Measurements from ENCODE around the gene LAMA4.
"Not testable (repeated sequence)": the region's sequence is repeated elsewhere in the genome, so short reads cannot be mapped to it uniquely, and the experiment has no call there.

LAMA4 gene

DNA sequence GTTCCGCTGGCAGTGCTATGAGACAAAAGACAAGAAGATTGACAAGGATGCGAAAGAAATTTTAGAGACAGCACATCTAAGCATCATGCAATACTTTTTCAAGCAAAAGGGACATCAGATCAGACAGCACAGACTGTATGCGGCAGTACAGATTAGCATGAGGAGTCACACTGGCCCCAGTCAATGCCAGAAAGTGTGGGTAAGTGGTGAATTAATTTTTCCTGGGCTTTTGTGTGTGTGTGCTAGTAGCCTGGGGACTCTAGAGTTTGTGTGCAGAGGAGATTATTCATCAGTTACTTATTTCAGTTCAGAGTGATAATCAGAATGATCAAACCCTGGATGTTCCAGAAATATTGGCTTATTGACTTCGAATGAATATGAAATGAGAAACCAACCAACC is 47.2 kb downstream of the LAMA4 start:
- no peak for DNase-seq

DNA sequence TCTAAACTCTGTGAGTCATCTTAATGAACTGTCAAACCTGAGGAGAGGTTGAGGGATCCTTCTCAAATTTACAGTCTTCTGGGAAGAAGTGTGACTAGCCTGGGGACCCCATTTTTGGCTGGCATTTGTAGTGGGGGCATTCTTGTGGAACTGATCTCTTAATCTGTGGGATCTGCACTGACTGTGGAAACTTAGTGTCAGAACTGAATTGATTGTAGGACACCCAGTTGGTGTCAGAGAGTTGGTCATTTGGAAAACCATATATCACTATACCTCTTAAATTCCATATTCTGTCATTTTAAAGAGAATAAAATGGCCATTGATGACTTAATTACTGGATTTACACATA is 48.3 kb downstream of the LAMA4 start:
- no peak for DNase-seq

DNA sequence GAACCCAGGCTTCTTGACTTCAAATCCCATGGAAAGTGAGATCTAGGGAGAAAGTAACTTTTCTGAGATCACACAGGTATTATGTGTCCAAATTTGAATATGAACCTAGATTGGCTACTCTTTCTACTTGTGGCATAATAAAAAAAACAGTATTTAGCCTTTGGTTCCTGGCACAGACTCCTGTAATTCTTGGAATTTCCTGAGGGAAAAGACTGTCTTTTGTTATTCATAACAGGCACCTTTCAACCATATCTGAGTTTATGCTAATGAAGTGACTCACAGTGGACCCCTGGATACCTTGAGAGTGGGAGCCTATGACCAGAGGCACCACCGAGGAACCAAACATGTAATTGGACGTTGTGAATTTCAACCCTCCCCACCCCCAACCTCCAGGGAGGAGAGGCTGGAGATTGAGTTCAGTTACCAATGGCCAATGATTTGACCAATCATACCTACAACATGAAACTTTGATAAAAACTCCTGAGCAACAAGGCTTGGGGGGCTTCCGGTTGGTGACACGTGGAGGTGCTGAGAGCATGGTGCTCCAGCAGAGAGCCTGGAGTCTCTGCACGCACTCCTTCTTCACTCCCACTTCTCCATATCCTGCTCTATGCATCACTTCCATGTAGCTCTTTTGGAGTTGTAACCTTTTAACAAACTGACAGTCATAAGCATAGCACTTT is 48.8 kb downstream of the LAMA4 start:
- no peak for DNase-seq

DNA sequence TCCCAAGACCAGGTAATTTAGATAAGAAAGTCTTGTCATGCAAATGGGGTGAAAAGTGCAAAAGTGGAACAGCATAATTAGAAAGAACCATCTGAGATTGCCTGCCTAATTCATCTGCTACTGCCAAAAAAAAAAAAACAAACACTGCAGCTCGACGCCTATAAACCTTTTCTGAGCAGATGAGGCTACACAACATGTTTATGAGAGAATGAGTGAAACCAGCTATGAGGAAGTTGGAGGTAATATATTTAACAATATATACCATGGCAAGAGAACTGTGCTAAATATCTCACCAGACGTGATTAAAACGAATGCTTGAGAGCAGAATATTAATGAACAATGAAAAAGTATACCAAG is 50.0 kb downstream of the LAMA4 start:
- DNase-seq = no peak

DNA sequence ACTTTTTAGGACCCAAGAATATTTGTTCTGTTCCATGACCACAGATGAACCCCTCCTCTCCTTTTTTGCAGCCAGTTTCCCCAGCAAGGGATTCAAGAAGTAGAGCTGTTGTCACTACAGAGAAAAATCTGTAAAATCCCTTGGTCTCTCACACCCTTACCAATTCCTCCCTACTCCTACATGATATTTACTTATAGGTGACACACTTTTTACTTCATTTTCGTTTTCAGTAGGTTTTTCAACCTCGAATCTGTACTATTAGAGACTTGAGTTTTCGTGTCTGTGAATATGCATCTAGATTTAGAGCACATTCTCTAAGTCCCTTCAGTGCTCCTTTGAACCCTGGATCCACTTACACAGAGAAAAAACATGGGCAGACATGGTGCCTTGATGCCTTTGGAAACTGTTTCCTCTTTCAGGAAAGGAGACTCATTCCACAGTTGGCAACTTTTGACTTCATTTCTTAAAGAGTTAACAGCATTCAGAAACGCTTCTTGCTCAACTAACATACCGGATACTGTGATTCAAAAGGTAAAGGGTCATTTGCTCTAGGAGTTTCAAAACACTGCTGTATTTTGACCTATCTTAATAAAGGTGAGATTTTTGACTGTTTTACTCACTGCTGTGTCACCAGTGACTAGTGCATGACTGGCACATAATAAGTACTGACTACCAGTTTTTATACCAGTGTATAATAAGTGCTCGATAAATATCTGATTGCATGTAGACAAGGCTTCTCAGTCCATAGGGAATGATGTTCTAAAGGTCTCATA is 50.6 kb downstream of the LAMA4 start:
- no peak for DNase-seq

DNA sequence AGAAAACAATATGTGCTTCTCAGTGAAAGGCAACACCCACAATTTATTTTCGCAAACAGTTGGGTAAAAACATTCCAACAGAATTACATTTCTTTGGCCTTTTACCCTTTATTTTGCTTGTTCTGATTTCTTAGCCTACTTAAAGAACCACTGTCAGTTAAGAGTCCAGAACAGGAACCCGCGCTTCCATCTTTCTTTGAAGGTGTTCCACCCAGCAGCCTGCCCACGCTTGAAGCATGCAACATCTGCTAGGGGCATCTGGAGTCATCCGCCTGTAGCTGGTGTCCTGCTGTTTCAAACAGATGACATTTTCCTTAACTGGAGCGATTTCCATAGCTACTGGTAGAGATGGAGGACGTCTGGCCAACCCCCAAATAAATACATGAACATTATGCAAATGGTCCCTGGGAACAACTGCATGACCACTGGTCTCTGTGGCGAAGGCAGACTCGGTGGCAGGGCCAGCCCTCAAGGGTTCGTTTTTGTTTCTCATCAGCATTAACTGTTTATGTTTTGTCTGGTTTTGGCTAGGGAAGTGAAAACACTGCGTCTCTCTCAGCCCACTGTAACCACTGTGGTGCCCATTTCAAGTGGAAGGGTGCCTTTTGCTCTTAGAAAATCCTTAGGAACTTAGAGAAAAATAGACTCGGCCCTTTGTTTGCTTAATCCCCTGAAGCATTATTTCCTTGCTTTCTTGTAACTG is 51.6 kb downstream of the LAMA4 start:
- DNase-seq = no peak

DNA sequence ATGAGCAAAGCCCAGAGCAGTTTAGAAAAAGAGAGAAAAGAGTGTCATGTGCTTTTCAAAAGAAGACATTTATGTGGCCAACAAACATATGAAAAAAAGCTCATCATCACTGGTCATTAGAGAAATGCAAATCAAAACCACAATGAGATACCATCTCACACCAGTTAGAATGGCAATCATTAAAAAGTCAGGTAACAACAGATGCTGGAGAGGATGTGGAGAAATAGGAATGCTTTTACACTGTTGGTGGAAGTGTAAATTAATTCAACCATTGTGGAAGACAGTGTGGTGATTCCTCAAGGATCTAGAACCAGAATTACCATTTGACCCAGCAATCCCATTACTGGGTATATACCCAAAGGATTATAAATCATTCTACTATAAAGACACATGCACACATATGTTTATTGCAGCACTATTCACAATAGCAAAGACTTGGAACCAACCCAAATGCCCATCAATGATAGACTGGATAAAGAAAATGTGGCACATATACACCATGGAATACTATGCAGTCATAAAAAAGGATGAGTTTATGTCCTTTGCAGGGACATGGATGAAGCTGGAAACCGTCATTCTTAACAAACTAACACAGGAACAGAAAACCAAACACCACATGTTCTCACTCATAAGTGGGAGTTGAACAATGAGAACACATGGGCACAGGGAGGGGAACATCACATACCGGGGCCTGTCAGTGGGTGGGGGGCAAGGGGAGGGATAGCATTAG is 54.0 kb downstream of the LAMA4 start:
- not testable (repeated sequence) for DNase-seq

DNA sequence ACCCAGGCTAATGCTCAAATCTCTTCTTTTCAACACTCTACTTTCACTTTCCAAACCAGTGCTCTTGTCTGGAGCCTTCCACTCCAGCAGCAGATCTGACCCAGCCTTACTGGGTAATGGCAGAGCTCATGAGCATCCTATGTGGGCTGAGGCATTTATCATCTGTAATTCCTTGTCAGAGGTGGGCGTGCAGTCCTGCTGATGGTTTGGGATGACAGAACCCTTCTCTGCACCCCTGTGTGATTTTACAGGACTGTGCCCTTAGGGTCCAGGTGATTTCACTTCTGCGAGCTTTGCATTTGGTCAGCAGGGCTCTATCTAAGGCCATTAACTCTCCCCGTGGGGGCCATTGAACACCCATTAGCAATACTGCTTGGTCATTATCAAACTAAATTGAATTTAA is 55.4 kb downstream of the LAMA4 start:
- no peak for DNase-seq

DNA sequence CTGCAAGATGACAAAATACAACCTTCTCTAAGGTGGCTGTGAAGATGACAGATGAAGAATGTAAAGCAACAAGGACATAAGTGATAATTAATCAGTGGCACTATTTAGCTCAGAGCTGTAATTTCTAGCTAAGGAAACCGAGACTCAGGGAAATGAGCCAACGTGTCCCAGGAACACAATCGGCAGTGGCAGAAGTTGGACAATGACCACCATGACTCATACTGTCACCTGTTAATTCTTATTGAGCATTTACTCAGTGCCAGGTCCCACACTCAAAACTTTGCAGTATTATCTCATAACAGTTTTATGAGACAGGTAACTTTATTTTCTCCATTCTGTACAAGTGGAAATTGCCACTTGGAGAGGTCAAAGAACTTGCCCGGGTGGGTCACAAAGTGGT is 55.8 kb downstream of the LAMA4 start:
- no peak for DNase-seq

DNA sequence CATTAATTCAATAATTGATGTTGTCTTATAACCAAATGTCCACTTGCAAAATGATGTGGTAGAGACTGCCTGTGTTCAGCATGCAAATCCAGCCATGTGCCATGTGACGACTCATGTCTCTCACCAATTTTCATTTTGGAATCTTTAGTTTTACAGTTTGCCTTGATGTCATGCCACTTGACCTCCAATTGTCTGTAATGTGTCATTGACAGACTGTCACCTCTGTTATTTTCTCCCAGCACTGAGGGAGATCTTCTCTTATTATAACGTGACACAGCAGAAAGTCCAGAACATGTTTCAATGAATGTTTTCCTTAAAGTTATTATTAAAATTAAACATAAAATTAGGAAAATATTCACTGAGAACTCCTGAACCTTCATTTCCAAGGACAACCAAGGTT is 56.7 kb downstream of the LAMA4 start:
- no peak for DNase-seq

DNA sequence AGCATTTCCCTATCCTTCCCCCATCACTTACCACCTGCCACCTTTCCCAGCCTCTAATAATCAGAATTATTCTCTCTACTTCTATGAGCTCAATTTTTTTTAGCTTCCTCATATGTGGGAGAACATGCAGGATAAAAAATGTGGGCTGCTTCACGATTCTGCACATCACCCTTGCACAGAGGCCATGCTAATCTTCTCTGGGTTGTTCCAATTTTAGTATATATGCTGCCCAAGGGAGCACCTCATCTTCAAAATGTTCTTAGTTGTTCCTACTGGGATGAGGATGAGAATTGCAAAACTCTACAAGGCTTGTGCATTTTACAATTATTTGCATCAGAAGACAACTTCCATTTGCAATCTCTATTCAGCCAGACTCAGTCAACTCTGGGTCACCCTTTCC is 58.1 kb downstream of the LAMA4 start:
- no peak for DNase-seq

DNA sequence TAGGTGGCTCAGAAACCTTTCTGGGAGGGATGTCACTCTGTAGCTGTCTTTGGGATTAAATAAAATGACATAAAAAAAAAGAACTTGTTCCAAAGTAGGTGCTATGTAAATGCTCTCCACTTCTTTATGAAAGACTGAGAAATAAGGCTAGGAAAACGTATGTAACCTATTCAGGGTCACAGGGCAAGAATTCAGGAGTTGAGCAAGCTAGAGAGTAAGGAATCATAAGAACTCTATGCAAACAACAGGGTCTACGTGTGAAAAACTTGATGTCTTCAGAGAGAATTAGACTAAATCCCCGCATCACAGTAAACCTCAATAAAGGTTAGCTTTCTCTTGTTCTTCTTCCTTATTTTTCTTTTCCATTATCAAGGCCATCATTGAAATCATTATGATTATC is 59.2 kb downstream of the LAMA4 start:
- DNase-seq = no peak

DNA sequence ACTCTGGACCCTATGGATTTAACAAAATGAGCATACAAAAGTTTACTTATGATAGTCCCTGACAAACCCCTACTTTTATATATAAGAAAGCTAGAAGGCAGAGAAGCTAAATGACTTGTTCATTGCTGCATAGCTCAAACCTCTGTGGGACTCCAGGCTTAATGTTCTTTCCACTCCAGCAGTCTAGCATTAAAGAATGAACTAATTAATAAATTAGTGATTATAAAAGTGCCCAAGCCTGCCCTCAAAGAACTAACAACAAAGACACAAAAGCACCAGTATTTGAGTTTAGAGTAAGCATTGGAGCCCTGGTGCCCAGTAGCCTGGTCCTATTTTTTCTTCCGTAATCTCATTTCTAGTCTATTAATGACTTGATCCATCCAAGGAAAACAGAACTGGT is 59.9 kb downstream of the LAMA4 start:
- no peak for DNase-seq

DNA sequence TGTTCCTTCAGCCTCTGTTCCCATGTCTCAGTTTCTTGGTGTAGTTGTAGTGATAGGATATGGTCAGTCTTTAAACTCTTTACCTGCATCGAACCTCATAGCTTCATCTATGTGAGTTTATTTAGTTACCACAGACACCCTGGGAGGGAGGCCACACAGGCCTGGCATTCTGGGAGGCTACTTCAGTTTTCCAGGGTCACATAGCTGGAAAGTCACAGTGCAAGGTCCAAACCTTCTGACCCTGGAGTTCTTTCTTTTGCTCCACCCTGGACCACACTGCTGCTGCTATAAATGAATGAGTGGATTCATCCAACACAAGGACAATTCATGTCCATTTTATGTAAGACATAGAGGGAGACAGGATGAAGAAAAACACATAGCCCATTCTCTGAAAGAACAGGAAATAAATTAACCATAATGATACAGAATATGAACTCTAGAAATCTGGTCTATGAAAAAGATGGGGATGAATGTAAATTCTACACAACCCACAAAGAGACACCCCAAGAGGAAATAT is 60.8 kb downstream of the LAMA4 start:
- DNase-seq = no peak

DNA sequence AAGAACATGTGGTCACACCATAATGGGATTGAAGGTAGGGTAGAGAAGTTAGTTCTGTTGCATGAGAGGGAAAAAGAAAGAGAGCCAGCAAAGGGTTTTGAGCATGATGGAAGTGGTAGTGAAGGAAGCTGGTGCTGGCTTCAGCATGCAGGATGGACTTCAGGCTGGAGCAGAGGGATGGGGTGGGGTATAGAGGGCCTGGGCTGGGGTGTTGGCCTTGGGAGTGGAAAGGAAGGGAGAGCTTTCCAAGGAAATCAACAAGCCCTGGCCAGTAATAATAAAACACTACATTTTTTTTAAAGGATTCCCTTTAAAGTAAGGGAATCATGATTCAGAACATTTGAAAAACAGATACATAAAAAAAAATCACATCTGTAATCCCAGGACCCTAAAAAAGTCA is 61.2 kb downstream of the LAMA4 start:
- no peak for DNase-seq

DNA sequence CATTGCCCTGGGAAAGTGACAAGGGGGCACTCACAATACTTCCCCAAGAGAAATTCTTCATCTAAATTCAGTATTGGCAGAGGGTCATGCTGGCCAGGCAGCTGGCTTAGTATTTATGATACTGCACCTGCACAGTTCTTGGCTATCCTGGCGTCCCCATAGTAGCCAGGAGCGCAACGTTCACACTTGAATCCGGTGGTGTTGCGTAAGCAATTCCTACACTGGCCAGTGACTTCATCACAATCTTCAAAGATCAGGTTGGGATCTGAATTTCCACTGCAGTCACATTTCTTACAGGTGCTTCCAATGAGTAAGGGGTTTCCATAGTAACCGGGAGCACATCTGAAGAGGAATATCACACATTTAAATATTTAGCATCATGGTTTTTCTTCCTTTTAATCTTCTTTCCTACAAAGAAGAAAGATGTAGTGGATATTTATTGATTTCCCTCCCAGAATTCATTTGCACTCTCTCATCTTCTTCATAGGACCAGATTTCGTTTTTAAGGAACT is 62.8 kb downstream of the LAMA4 start:
- no peak for DNase-seq

DNA sequence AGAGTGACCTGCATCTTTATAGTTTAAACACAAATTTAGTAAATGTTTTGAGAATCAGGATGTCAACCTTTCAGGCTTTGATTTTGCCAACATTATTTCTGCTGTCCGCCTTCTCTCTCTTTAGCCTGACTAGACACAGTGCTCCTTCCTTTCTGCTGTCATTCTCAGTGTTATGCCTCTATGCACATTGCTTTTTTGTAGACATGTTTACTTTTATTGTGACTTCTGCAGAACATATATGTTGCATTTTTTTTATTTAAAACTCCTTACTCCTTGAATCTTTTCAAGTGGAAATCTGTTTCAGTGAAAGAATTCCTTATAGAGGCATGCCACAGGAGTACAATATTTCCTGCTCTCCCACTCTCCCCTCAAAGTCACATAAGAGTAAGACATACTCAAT is 64.2 kb downstream of the LAMA4 start:
- DNase-seq = no peak

DNA sequence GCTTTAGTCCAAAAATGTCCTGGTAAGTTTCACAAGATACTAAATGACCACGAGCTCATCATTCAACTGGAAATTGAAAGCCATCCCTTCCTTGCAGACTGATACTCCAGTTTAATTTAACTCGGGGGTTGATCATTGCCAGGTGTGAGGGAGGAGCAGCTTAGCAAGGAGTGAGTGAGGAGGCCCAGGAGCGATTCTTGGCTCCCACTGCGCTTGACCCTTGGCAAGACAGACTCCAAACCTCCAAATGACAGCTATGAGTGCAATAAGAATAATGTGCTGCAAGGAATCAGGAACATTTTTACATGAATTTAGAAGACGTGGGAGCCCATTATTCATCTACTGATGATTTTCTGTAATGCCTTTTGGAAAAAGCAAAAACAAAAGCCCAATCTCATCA is 64.9 kb downstream of the LAMA4 start:
- DNase-seq = no peak

DNA sequence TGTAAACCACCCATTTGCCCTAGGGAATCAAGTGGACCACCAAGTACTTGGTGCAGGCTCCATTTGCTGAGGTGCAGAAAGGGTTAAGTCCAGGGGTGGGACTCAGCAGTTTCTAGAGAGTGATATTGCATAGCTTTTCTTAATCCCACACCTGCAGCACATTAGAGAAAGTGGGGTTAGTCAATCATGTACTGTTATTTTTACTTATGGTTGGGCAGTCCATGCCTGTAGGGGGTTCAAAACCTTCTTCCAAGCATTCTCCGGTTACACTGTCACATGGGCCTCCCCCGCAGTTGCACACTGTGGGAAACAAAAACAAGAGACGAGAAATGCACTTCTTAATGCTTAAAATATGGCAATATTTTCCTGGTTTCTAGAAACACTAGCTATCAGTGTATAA is 65.5 kb downstream of the LAMA4 start:
- DNase-seq = no peak

DNA sequence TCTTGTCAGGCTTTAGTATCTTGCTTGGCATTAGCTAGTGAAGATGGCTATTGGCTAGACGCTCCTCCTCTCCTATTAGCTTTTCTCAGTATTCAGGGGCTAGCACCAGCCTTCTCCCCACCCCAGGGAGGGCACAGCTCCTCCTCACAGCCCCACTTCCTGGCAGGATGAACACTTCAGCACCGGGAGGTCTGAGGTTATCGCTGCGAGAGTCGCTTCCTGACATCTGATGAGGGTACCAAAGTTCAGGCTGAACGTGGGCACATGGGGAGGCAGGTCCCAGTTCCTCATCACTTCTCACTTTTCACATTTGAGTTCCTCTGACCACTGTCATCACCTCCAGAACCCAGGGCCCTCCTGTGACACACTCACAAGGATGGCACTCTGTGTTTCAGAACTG is 66.6 kb downstream of the LAMA4 start:
- DNase-seq = no peak

DNA sequence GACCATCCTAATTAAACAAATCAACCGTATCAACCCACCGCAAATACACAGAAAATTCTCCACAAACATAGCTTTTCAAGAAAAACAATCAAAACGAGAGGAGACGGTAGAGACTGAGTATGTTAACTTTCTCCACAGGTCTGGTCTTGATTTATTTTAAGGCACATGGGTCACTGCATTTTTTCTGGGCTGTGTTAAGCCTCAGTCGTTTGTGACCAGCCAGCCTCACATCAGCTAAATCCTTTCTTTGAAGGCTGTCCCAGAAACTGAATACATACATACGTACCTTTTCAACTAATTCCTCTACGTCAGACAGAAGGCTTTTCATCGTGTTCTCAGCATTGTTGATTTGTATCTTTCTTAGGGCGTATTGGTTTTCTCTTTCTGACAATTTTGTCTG is 69.4 kb downstream of the LAMA4 start:
- DNase-seq = no peak

DNA sequence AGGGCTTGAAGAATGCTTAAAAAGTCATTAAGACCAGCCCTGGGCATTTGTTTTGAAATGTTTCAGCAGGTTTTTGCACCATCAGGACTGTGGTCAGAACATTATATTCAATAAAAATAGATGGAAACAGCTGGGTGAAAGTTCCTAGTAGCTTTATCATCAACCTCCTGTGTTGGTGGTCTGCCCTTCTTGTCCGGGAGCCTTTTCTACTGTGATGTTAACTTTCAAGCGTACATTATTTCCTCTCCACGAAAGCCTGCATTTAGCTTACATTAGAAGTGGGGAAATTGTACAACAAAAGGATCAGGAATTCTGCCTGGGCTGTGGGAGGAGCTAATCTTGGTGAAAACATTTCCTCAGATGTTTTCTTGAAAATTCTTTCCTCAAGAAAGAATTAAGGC is 71.1 kb downstream of the LAMA4 start:
- no peak for DNase-seq

DNA sequence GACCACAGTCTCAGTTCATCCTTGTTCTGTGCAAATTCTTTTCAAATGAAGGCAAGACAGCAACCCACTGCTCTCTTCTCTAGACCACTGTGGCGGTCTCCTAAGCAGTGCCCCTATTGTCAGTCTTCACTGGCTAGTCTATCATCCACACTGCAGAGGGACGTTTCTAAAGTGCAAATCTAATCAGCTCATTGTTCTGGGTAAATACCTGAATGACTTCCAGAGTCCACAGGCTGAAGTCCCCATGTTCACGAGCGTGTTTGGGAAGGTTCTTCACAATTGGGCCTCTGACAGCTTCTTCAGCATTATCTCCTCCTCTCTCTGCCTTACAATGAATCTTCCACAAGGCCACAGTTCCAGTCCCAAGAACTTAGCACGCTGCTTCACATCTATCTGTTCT is 73.2 kb downstream of the LAMA4 start:
- DNase-seq = no peak

All from CD4-positive, alpha-beta T cell treated with Interleukin-17A for 4 hours (primary cell).